Type B pancreatic cell (in vitro differentiated cells): Measurements from ENCODE around the gene PPARA. TPM values are rescaled to one million over a fixed set of nuclear protein-coding genes. Genes with fewer than 3 reads are reported as not detected.

ENCODE experiments used
- DNase-seq: peaks from one replicate; pipeline ENCODE4 v3.0.0; 2021; ENCODE audit warnings: mixed read lengths; ENCODE audit not compliant: unreplicated experiment; ENCODE audit errors: extremely low spot score
- H3K27ac Mint-ChIP-seq: 2 replicates; pipeline ENCODE4 v1.8.0; 2021; ENCODE audit warnings: mild to moderate bottlenecking, mixed read lengths
- H3K27me3 Mint-ChIP-seq: 2 replicates; pipeline ENCODE4 v1.8.0; 2021; ENCODE audit warnings: mixed read lengths
- H3K36me3 Mint-ChIP-seq: 2 replicates; pipeline ENCODE4 v1.8.0; 2021; ENCODE audit warnings: mixed read lengths
- H3K4me1 Mint-ChIP-seq: one replicate; pipeline ENCODE4 v1.8.0; 2021; ENCODE audit warnings: mixed read lengths; ENCODE audit not compliant: unreplicated experiment
- H3K4me3 Mint-ChIP-seq: 2 replicates; pipeline ENCODE4 v1.8.0; 2021; ENCODE audit warnings: mild to moderate bottlenecking, mixed read lengths
- H3K9me3 Mint-ChIP-seq: 2 replicates; pipeline ENCODE4 v1.8.0; 2021; ENCODE audit warnings: mixed read lengths
- CTCF ChIP-seq: fragments of 200-600 bp; sonication (generic); conservative IDR thresholded peaks from 2 replicates; pipeline ENCODE4 v1.5.0; 2021; ENCODE audit warnings: antibody characterized with exemption, mild to moderate bottlenecking
- total RNA-seq: library from RNA; stranded (reverse); gene quantifications from 2 replicates; pipeline ENCODE4 v1.2.1, GENCODE V29; 2021; ENCODE audit warnings: low replicate concordance

Gene PPARA
- total RNA-seq, 1 donor from 2014 or later, result 22.7 TPM

GRCh38 chr22:46147471-46148267 is 2.7 kb upstream of the PPARA start:
- TF ChIP-seq CTCF, result no peak
- DNase-seq, result no peak
- H3K4me3 Mint-ChIP-seq, result peak overlapping the region; percentile 36

GRCh38 chr22:46148336-46148735 is 2.0 kb upstream of the PPARA start:
- Mint-ChIP-seq H3K4me3 (peak overlapping the region; percentile 36), H3K9me3 (no peaks in the 10 kb centered on the region), H3K27me3 (peaks cover 41% of the 10 kb centered on the region), H3K27ac (no peak overlapping the region), H3K36me3 (peaks cover 4% of the 10 kb centered on the region), H3K4me1 (peaks cover 6% of the 10 kb centered on the region)
- no peak for DNase-seq
- no peak for TF ChIP-seq CTCF

More at GRCh38 chr22:46147471-46148267, 2.7 kb upstream of the PPARA start:
- Mint-ChIP-seq H3K27ac (no peak overlapping the region), H3K36me3 (peaks cover 4% of the 10 kb centered on the region), H3K9me3 (no peaks in the 10 kb centered on the region), H3K27me3 (peaks cover 41% of the 10 kb centered on the region), H3K4me1 (peaks cover 6% of the 10 kb centered on the region)

- no peak for TF ChIP-seq CTCF
- Mint-ChIP-seq H3K27me3 (peaks cover 38% of the 10 kb centered on the region), H3K9me3 (no peaks in the 10 kb centered on the region), H3K4me1 (peaks cover 6% of the 10 kb centered on the region), H3K27ac (peak overlapping the region; percentile 62), H3K36me3 (peaks cover 4% of the 10 kb centered on the region), H3K4me3 (peak overlapping the region; percentile 87)
- no peak for DNase-seq
Observed at GRCh38 chr22:46148816-46149511, 1.4 kb upstream of the PPARA start.

- Mint-ChIP-seq H3K4me1 (peaks cover 6% of the 10 kb centered on the region), H3K9me3 (no peaks in the 10 kb centered on the region), H3K36me3 (peaks cover 4% of the 10 kb centered on the region), H3K4me3 (peak overlapping the region; percentile 87), H3K27ac (peak overlapping the region; percentile 62), H3K27me3 (peaks cover 38% of the 10 kb centered on the region)
- no peak for DNase-seq
- TF ChIP-seq CTCF, result no peak
Observed at GRCh38 chr22:46149512-46150033, 753 bp upstream of the PPARA start.

- peaks cover 6% of the 10 kb centered on the region for H3K4me1 Mint-ChIP-seq
- H3K36me3 Mint-ChIP-seq, result peaks cover 4% of the 10 kb centered on the region
- no peak overlapping the region for H3K27ac Mint-ChIP-seq
- TF ChIP-seq CTCF, result no peak
- DNase-seq, result peak; percentile 75
- H3K27me3 Mint-ChIP-seq, result peaks cover 33% of the 10 kb centered on the region
- H3K9me3 Mint-ChIP-seq, result no peaks in the 10 kb centered on the region
- H3K4me3 Mint-ChIP-seq, result peak overlapping the region; percentile 86
Observed at GRCh38 chr22:46150655-46151477, 540 bp downstream of the PPARA start.
